H1 (cell line): Measurements from ENCODE around the gene JAKMIP1. TPM values are rescaled to one million over a fixed set of nuclear protein-coding genes. Genes with fewer than 3 reads are reported as not detected.

Source experiments
- CTCF ChIA-PET: fragments of 300-600 bp; sonication (Branson Sonifier 250); formaldehyde crosslinking; loops from one replicate; lab custom pipeline; 2021; ENCODE audit not compliant: partially characterized antibody; lab: Charles Lee
- POLR2A ChIA-PET: fragments of 300-600 bp; sonication (Branson Sonifier 250); formaldehyde crosslinking; loops from one replicate; lab custom pipeline; 2021; ENCODE audit warnings: inconsistent platforms; ENCODE audit not compliant: partially characterized antibody; lab: Charles Lee
- DNase-seq, 2 experiments: peaks; one replicate each; pipeline versions ENCODE4 v3.0.0 to v3.0.0-alpha.2; 2010 to 2022; ENCODE audit warnings: low spot score in 2 of 2, low read depth in 1 of 2, mixed read lengths in 1 of 2
- FAIRE-seq: peaks from 2 replicates; lab custom pipeline; 2011; peaks lifted over from hg19 to GRCh38; lab: Jason Lieb, UNC
- H2AFZ ChIP-seq: 2 replicates; pipeline ENCODE4 v1.8.1; 2012; ENCODE audit warnings: low read length, inconsistent platforms
- H2AK5ac ChIP-seq: 2 replicates; pipeline ENCODE4 v1.6.1; 2013; ENCODE audit warnings: low read depth, low read length
- H2BK120ac ChIP-seq: replicated peaks from 2 replicates; pipeline ENCODE3; 2013; ENCODE audit warnings: low read depth, low read length, inconsistent platforms
- H2BK12ac ChIP-seq: 2 replicates; pipeline ENCODE4 v1.6.1; 2013; ENCODE audit warnings: low read depth, low read length
- H2BK15ac ChIP-seq: 2 replicates; pipeline ENCODE4 v1.6.1; 2013; ENCODE audit warnings: low read length
- H2BK20ac ChIP-seq: 2 replicates; pipeline ENCODE4 v1.6.1; 2013; ENCODE audit warnings: low read length
- H2BK5ac ChIP-seq: 2 replicates; pipeline ENCODE4 v1.6.1; 2013; ENCODE audit warnings: low read depth, low read length
- H3K14ac ChIP-seq: 2 replicates; pipeline ENCODE4 v1.6.1; 2013; ENCODE audit warnings: inconsistent platforms; ENCODE audit not compliant: insufficient read length
- H3K18ac ChIP-seq: 2 replicates; pipeline ENCODE4 v1.6.1; 2013; ENCODE audit warnings: low read length; ENCODE audit errors: extremely low read depth
- H3K23ac ChIP-seq: 2 replicates; pipeline ENCODE4 v1.6.1; 2013; ENCODE audit warnings: inconsistent platforms; ENCODE audit not compliant: insufficient read length
- H3K23me2 ChIP-seq: 2 replicates; pipeline ENCODE4 v1.6.1; 2013; ENCODE audit warnings: low read depth, low read length
- H3K27ac ChIP-seq: 2 replicates; pipeline ENCODE4 v1.6.1; 2011; ENCODE audit warnings: low read depth, low read length, inconsistent platforms
- H3K27me3 ChIP-seq, 4 experiments: replicated peaks in 1 of 4; 1 replicate in 1 of 4; 2 replicates in 3 of 4; pipeline versions ENCODE4 v1.6.1 to v1.8.1; 2011 to 2013; ENCODE audit warnings: low read length in 3 of 4, mild to moderate bottlenecking in 3 of 4, inconsistent platforms in 2 of 4, mixed read lengths in 2 of 4, moderate library complexity in 1 of 4; ENCODE audit not compliant: control insufficient read depth in 3 of 4, insufficient read depth in 3 of 4; ENCODE audit errors: extremely low read depth in 1 of 4
- H3K36me3 ChIP-seq, 4 experiments: 2 replicates each; pipeline versions ENCODE4 v1.6.1 to v1.8.1; 2011 to 2013; ENCODE audit warnings: mild to moderate bottlenecking in 4 of 4, low read length in 3 of 4, moderate library complexity in 2 of 4, control low read depth in 1 of 4, inconsistent platforms in 1 of 4; ENCODE audit not compliant: insufficient read depth in 4 of 4, control insufficient read depth in 2 of 4
- H3K4ac ChIP-seq: replicated peaks from 2 replicates; pipeline ENCODE3; 2013; ENCODE audit warnings: low read length, low read depth, mixed read lengths, inconsistent platforms; ENCODE audit not compliant: insufficient read length
- H3K4me1 ChIP-seq, 4 experiments: replicated peaks in 1 of 4; 1 replicate in 1 of 4; 2 replicates in 3 of 4; pipeline versions ENCODE4 v1.6.1 to v1.8.1; 2011 to 2013; ENCODE audit warnings: low read length in 3 of 4, inconsistent platforms in 2 of 4, mixed read lengths in 1 of 4; ENCODE audit not compliant: insufficient read depth in 4 of 4, control insufficient read depth in 3 of 4
- H3K4me2 ChIP-seq, 2 experiments: 2 replicates each; pipeline versions ENCODE4 v1.6.1 to v1.8.1; 2011 to 2013; ENCODE audit warnings: low read depth in 2 of 2, low read length in 2 of 2, control low read depth in 1 of 2, inconsistent platforms in 1 of 2, mild to moderate bottlenecking in 1 of 2; ENCODE audit not compliant: insufficient read depth in 1 of 2
- H3K4me3 ChIP-seq, 4 experiments: fragments of 200-600, 300-600 bp in 1 of 4; sonication (generic), shearing (Covaris generic), sonication (Bioruptor Twin) in 1 of 4; 2 replicates each; pipeline versions ENCODE4 v1.5.1 to v1.8.1; 2011 to 2016; ENCODE audit warnings: low read length in 4 of 4, low read depth in 3 of 4, control low read depth in 2 of 4, inconsistent platforms in 2 of 4, mild to moderate bottlenecking in 2 of 4, mixed read lengths in 1 of 4, moderate library complexity in 1 of 4; ENCODE audit not compliant: insufficient read depth in 2 of 4; ENCODE audit errors: extremely low read depth in 1 of 4
- H3K56ac ChIP-seq: replicated peaks from 2 replicates; pipeline ENCODE3; 2013; ENCODE audit warnings: low read depth, mild to moderate bottlenecking, mixed read lengths, low read length, inconsistent platforms; ENCODE audit not compliant: insufficient read length
- H3K79me1 ChIP-seq: 2 replicates; pipeline ENCODE4 v1.6.1; 2013; ENCODE audit warnings: low read depth, low read length, control low read depth
- H3K79me2 ChIP-seq, 2 experiments: 2 replicates each; pipeline versions ENCODE4 v1.6.1 to v1.8.1; 2012 to 2013; ENCODE audit warnings: low read length in 2 of 2, mild to moderate bottlenecking in 2 of 2, inconsistent platforms in 1 of 2; ENCODE audit not compliant: insufficient read depth in 2 of 2, control insufficient read depth in 1 of 2
- H3K9ac ChIP-seq, 4 experiments: replicated peaks in 1 of 4; 1 replicate in 1 of 4; 2 replicates in 3 of 4; pipeline versions ENCODE4 v1.6.1 to v1.8.1; 2011 to 2013; ENCODE audit warnings: low read depth in 3 of 4, low read length in 3 of 4, control low read depth in 2 of 4, mild to moderate bottlenecking in 2 of 4, moderate library complexity in 2 of 4, inconsistent platforms in 1 of 4; ENCODE audit errors: extremely low read depth in 1 of 4
- H3K9me3 ChIP-seq, 2 experiments: 2 replicates each; pipeline versions ENCODE4 v1.6.1 to v1.8.1; 2012 to 2013; ENCODE audit warnings: mild to moderate bottlenecking in 2 of 2, moderate library complexity in 2 of 2, control low read depth in 1 of 2, inconsistent platforms in 1 of 2, low read depth in 1 of 2, low read length in 1 of 2, mixed read lengths in 1 of 2; ENCODE audit not compliant: insufficient read depth in 2 of 2
- H4K20me1 ChIP-seq, 2 experiments: replicated peaks in 1 of 2; 2 replicates each; pipeline versions ENCODE3 to v1.8.1; 2011 to 2013; ENCODE audit warnings: inconsistent platforms in 2 of 2, low read length in 2 of 2, mild to moderate bottlenecking in 1 of 2; ENCODE audit not compliant: insufficient read depth in 2 of 2, control insufficient read depth in 1 of 2
- H4K5ac ChIP-seq: 2 replicates; pipeline ENCODE4 v1.6.1; 2013; ENCODE audit warnings: low read length, low read depth, mixed read lengths, inconsistent platforms; ENCODE audit not compliant: insufficient read length
- H4K8ac ChIP-seq: 2 replicates; pipeline ENCODE4 v1.8.0; 2013; ENCODE audit warnings: mild to moderate bottlenecking, moderate library complexity, low read length, inconsistent platforms; ENCODE audit not compliant: insufficient read depth; ENCODE audit errors: extremely low read depth
- H4K91ac ChIP-seq: replicated peaks from 2 replicates; pipeline ENCODE3; 2013; ENCODE audit warnings: low read length, mixed read lengths, inconsistent platforms; ENCODE audit not compliant: insufficient read length
- ASH2L ChIP-seq: fragments of 200-600, 300-600 bp; sonication (generic); IDR thresholded peaks from one replicate; pipeline ENCODE4 v1.7.1; 2017; ENCODE audit warnings: low read length
- CTBP2 ChIP-seq: IDR thresholded peaks from 2 replicates; pipeline ENCODE4 v1.7.0; 2011; ENCODE audit warnings: borderline replicate concordance, mild to moderate bottlenecking, moderate library complexity, mixed read lengths, low read length; ENCODE audit not compliant: insufficient read depth, insufficient read length
- E2F6 ChIP-seq: IDR thresholded peaks from 2 replicates; pipeline ENCODE4 v1.6.1; 2012; ENCODE audit warnings: inconsistent platforms
- JUN ChIP-seq: IDR thresholded peaks from 2 replicates; pipeline ENCODE4 v1.6.1; 2011; ENCODE audit warnings: low read depth, mild to moderate bottlenecking, improper control_type of control experiment, low read length
- KDM4A ChIP-seq: IDR thresholded peaks from one replicate; pipeline ENCODE4 v1.7.1; 2012; ENCODE audit warnings: low read depth, mild to moderate bottlenecking, moderate library complexity, low read length, inconsistent platforms; ENCODE audit not compliant: severe bottlenecking
- POLR2A ChIP-seq, 2 experiments: IDR thresholded peaks; 1 replicate in 1 of 2; 2 replicates in 1 of 2; pipeline ENCODE4 v1.6.1; 2011; ENCODE audit warnings: low read depth in 2 of 2, low read length in 2 of 2, mild to moderate bottlenecking in 2 of 2; ENCODE audit errors: control extremely low read depth in 1 of 2
- RXRA ChIP-seq: IDR thresholded peaks from 2 replicates; pipeline ENCODE4 v1.6.1; 2011; ENCODE audit warnings: low read depth, mild to moderate bottlenecking, low read length, moderate library complexity; ENCODE audit not compliant: insufficient read depth
- SIN3A ChIP-seq, 2 experiments: IDR thresholded peaks in 1 of 2; conservative IDR thresholded peaks in 1 of 2; 2 replicates each; pipeline ENCODE4 v1.6.1; 2011 to 2012; ENCODE audit warnings: low read length in 2 of 2, improper control_type of control experiment in 1 of 2, low read depth in 1 of 2, mild to moderate bottlenecking in 1 of 2
- SP4 ChIP-seq: IDR thresholded peaks from 2 replicates; pipeline ENCODE4 v1.6.1; 2012; ENCODE audit warnings: low read length, inconsistent platforms
- SUZ12 ChIP-seq: fragments of 200-600 bp; sonication (generic); IDR thresholded peaks from 2 replicates; pipeline ENCODE4 v1.6.1; 2012; ENCODE audit warnings: mild to moderate bottlenecking, inconsistent platforms, low read length, moderate library complexity, mixed read lengths
- TBP ChIP-seq: IDR thresholded peaks from 2 replicates; pipeline ENCODE4 v1.6.1; 2011; ENCODE audit warnings: low read depth, low read length, improper control_type of control experiment
- TCF12 ChIP-seq: IDR thresholded peaks from 2 replicates; pipeline ENCODE4 v1.6.1; 2011; ENCODE audit warnings: low read depth, mild to moderate bottlenecking, low read length
- TEAD4 ChIP-seq: IDR thresholded peaks from 2 replicates; pipeline ENCODE4 v1.6.1; 2012; ENCODE audit warnings: low read depth, low read length, inconsistent platforms, mixed read lengths
- ZNF274 ChIP-seq: IDR thresholded peaks from 2 replicates; pipeline ENCODE4 v1.7.0; 2012; ENCODE audit warnings: low read length, borderline replicate concordance; ENCODE audit errors: extremely low read depth
- WGBS, 2 experiments: shearing (Covaris generic) in 1 of 2; methylation state at CpG; one replicate each; pipeline versions ENCODE4 v1.1.6 to v1.1.7; 2013 to 2015; ENCODE audit warnings: low lambda C conversion rate in 2 of 2, mixed read lengths in 2 of 2, inconsistent platforms in 1 of 2, low coverage in 1 of 2, missing lambda C conversion rate in 1 of 2; ENCODE audit not compliant: insufficient replicate concordance in 2 of 2, insufficient coverage in 1 of 2, insufficient read length in 1 of 2; ENCODE audit errors: extremely low coverage in 1 of 2, missing lambda C conversion rate in 1 of 2; 5-methylcytosine and 5-hydroxymethylcytosine counted together
- polyA plus RNA-seq, 7 experiments: library from polyadenylated mRNA; depleted of rRNA in 3 of 7; stranded (reverse) in 5 of 7; unstranded in 2 of 7; fragments of >200 nt in 5 of 7; fragments of 200-250 nt in 2 of 7; gene quantifications; 1 replicate in 5 of 7; 2 replicates in 1 of 7; 4 replicates in 1 of 7; pipeline versions ENCODE4 v1.2.1 to v1.2.3, GENCODE V29; 2011 to 2013; ENCODE audit warnings: missing spikeins in 2 of 7, mixed read lengths in 2 of 7
- total RNA-seq: library from RNA; stranded (reverse); fragmentation: NEBNext Ultra II Directional; extraction: Animal tissue kit (Norgen Biotek cat#: 25700); gene quantifications from 2 replicates; pipeline ENCODE4 v1.2.1, GENCODE V29; 2021

The JAKMIP1 gene
- total and polyA plus RNA-seq, 2 of the 8 experiments (the other 6 are each of a cell fraction or from before 2014, with no cell fraction given): 2.5 to 4.4 TPM

GRCh38 chr4:6165766-6166165 is 34.6 kb downstream of the JAKMIP1 start:
- no peak overlapping the region for H2BK120ac ChIP-seq
- no peak overlapping the region for H3K14ac ChIP-seq
- H3K79me1 ChIP-seq: no peaks in the 10 kb centered on the region; the same call in 1 of the 2 replicates
- ChIA-PET POLR2A (no interaction called here), CTCF (interaction anchor here (0.9 to 1.5 kb wide), 3 partner anchors 9 to 186 kb away, joined by 3 to 6 read pairs (median 3); no protein-coding TSS in a partner anchor)
- H2AK5ac ChIP-seq: no peak overlapping the region
- H4K5ac ChIP-seq: no peak overlapping the region
- no peak for FAIRE-seq
- peaks cover 0 to 9% of the 10 kb centered on the region in 2 experiments; a peak in 2 of 4 replicates for H3K9me3 ChIP-seq
- H3K4me2 ChIP-seq: no peak overlapping the region
- H3K79me2 ChIP-seq: no peaks in the 10 kb centered on the region
- H4K91ac ChIP-seq: no peak overlapping the region
- H3K36me3 ChIP-seq: no peaks in the 10 kb centered on the region
- H3K27me3 ChIP-seq: no peaks in the 10 kb centered on the region
- WGBS, 2 experiments: 97% methylated on average over 6 of the region's 6 CpGs; no CpG with 5 or more reads in 1 of the 2 experiments
- no peak for DNase-seq
- H2AFZ ChIP-seq: no peak overlapping the region
- no peak overlapping the region for H4K8ac ChIP-seq
- H2BK15ac ChIP-seq: no peak overlapping the region
- H4K20me1 ChIP-seq: peaks cover 0 to 9% of the 10 kb centered on the region in 2 experiments
- H3K9ac ChIP-seq: no peak overlapping the region
- H3K18ac ChIP-seq: no peak overlapping the region
- H3K23me2 ChIP-seq: peaks cover 13% of the 10 kb centered on the region; the same call in 1 of the 2 replicates
- H3K23ac ChIP-seq: no peak overlapping the region
- no peak overlapping the region for H2BK12ac ChIP-seq
- H3K4ac ChIP-seq: no peak overlapping the region
- H3K27ac ChIP-seq: no peak overlapping the region
- no peak overlapping the region for H2BK5ac ChIP-seq
- no peak overlapping the region for H2BK20ac ChIP-seq
- peaks cover 0 to 2% (median 0%) of the 10 kb centered on the region in 4 experiments; a peak in 1 of 7 replicates for H3K4me1 ChIP-seq
- no peak overlapping the region for H3K4me3 ChIP-seq
- no peak overlapping the region for H3K56ac ChIP-seq
- TF ChIP-seq SUZ12: no peak
- TF ChIP-seq TEAD4: no peak
- no peak for TF ChIP-seq RXRA
- TF ChIP-seq ZNF274: no peak
- TF ChIP-seq SIN3A (conservative IDR thresholded peaks at IDR 0.05 in 1 of 2, IDR thresholded peaks at IDR 0.05 in 1 of 2; ENCODE audit: low read depth in 1 of 2, low read length in 2 of 2): no peak
- TF ChIP-seq JUN: no peak
- no peak for TF ChIP-seq KDM4A
- TF ChIP-seq CTBP2: no peak
- TF ChIP-seq TCF12: no peak
- no peak for TF ChIP-seq TBP
- TF ChIP-seq E2F6: no peak
- no peak for TF ChIP-seq POLR2A (IDR thresholded peaks at IDR 0.05; ENCODE audit: control extremely low read depth in 1 of 2, low read depth in 2 of 2, low read length in 2 of 2)
- TF ChIP-seq SP4: no peak
- no peak for TF ChIP-seq ASH2L
